GM21390 (cell line): ENCODE results near the gene CARD19.
"Not testable (repeated sequence)": the region's sequence is repeated elsewhere in the genome, so short reads cannot be mapped to it uniquely, and the experiment has no call there.

Source experiments
- ATAC-seq: cut with Tn5 transposase; IDR thresholded peaks from one replicate; pipeline ENCODE4 v1.9.1; 2021; ENCODE audit not compliant: unreplicated experiment

The CARD19 gene

GRCh38 chr9:93129691-93130500 is 33.9 kb downstream of the CARD19 start:
- no peak for ATAC-seq

GRCh38 chr9:93130861-93131481 is 35.0 kb downstream of the CARD19 start:
- ATAC-seq = no peak

- ATAC-seq = no peak
These were observed 35.7 kb downstream of the CARD19 start for GRCh38 chr9:93131599-93132286.

GRCh38 chr9:93132287-93132927 is 36.4 kb downstream of the CARD19 start:
- no peak for ATAC-seq

GRCh38 chr9:93132946-93133680 is 37.1 kb downstream of the CARD19 start:
- ATAC-seq = no peak

GRCh38 chr9:93133681-93134014 is 37.6 kb downstream of the CARD19 start:
- peak; percentile 33 for ATAC-seq

GRCh38 chr9:93134015-93134739 is 38.2 kb downstream of the CARD19 start, which contains the start of gene NINJ1:
Gene NINJ1, minus strand, starts transcription at chr9:93134251. Its CDS starts 34 bp downstream, at chr9:93134217.
- peak; percentile 81 for ATAC-seq

- no peak for ATAC-seq
These were observed 38.9 kb downstream of the CARD19 start for GRCh38 chr9:93134740-93135444.

- ATAC-seq = no peak
These were observed 40.0 kb downstream of the CARD19 start for GRCh38 chr9:93136011-93136440.

GRCh38 chr9:93137362-93137761 is 41.3 kb downstream of the CARD19 start:
- no peak for ATAC-seq

GRCh38 chr9:93138171-93138764 is 42.3 kb downstream of the CARD19 start:
- no peak for ATAC-seq

GRCh38 chr9:93139365-93140182 is 43.6 kb downstream of the CARD19 start:
- no peak for ATAC-seq

- ATAC-seq = no peak
These were observed 45.9 kb downstream of the CARD19 start for GRCh38 chr9:93141771-93142483.

GRCh38 chr9:93143830-93144530 is 48.0 kb downstream of the CARD19 start:
- ATAC-seq = no peak

- ATAC-seq = not testable (repeated sequence)
These were observed 50.7 kb downstream of the CARD19 start for GRCh38 chr9:93146696-93147095.

GRCh38 chr9:93147632-93148031 is 51.6 kb downstream of the CARD19 start:
- no peak for ATAC-seq

GRCh38 chr9:93148721-93149120 is 52.7 kb downstream of the CARD19 start:
- ATAC-seq = no peak
